A673 (cell line): ENCODE data around the gene SMIM35. TPM values are rescaled to one million over a fixed set of nuclear protein-coding genes. Genes with fewer than 3 reads are reported as not detected.

ENCODE experiments used
- BruUV-seq: library from RNA; stranded (reverse); fragments of 400-500 nt; replicated peaks from 2 replicates; lab custom pipeline; 2021; lab: Mats Ljungman, UMichigan
- CTCF ChIA-PET: fragments of 300-600 bp; sonication (Branson Sonifier 250); formaldehyde crosslinking; loops from one replicate; lab custom pipeline; 2022; ENCODE audit warnings: antibody characterized with exemption; lab: Charles Lee
- POLR2A ChIA-PET: fragments of 300-600 bp; sonication (Branson Sonifier 250); formaldehyde crosslinking; loops from one replicate; lab custom pipeline; 2022; ENCODE audit warnings: antibody characterized with exemption; ENCODE audit not compliant: low non-redundant PET; lab: Charles Lee
- DNase-seq: peaks from one replicate; pipeline ENCODE4 v3.0.0-alpha.2; 2015; ENCODE audit warnings: low spot score
- H3K27ac ChIP-seq: fragments of 200-600 bp; sonication (generic); 2 replicates; pipeline ENCODE4 v1.5.1; 2016; ENCODE audit warnings: mixed run types, low read depth, mild to moderate bottlenecking, mixed read lengths, antibody characterized with exemption, low read length; ENCODE audit not compliant: poor library complexity, severe bottlenecking
- H3K27me3 ChIP-seq: fragments of 200-600 bp; sonication (generic); replicated peaks from 2 replicates; pipeline ENCODE4 v1.6.1; 2017; ENCODE audit warnings: mixed run types, low read depth, mild to moderate bottlenecking, mixed read lengths, antibody characterized with exemption, low read length; ENCODE audit not compliant: insufficient read depth, poor library complexity
- H3K36me3 ChIP-seq: fragments of 200-600 bp; sonication (generic); 2 replicates; pipeline ENCODE4 v1.6.1; 2016; ENCODE audit warnings: mixed run types, mild to moderate bottlenecking, mixed read lengths, antibody characterized with exemption, low read length; ENCODE audit not compliant: insufficient read depth, poor library complexity, severe bottlenecking
- H3K4me1 ChIP-seq: fragments of 200-600 bp; sonication (generic); 2 replicates; pipeline ENCODE4 v1.6.1; 2017; ENCODE audit warnings: mixed run types, mild to moderate bottlenecking, mixed read lengths, antibody characterized with exemption, low read length; ENCODE audit not compliant: insufficient read depth, poor library complexity, severe bottlenecking
- H3K4me3 ChIP-seq: fragments of 200-600 bp; sonication (generic); 2 replicates; pipeline ENCODE4 v1.5.1; 2016; ENCODE audit warnings: low read depth, mixed run types, mild to moderate bottlenecking, mixed read lengths, low read length; ENCODE audit not compliant: poor library complexity, severe bottlenecking
- H3K9me3 ChIP-seq: fragments of 200-600 bp; sonication (generic); 2 replicates; pipeline ENCODE4 v1.6.1; 2016; ENCODE audit warnings: mixed run types, low read depth, mild to moderate bottlenecking, mixed read lengths, antibody characterized with exemption, low read length; ENCODE audit not compliant: poor library complexity, severe bottlenecking
- EZH2 ChIP-seq: fragments of 200-600 bp; sonication (generic); IDR thresholded peaks from 2 replicates; pipeline ENCODE4 v1.6.1; 2017; ENCODE audit warnings: borderline replicate concordance, low read depth, mild to moderate bottlenecking, mixed read lengths, antibody characterized with exemption, low read length; ENCODE audit not compliant: poor library complexity, severe bottlenecking
- intact Hi-C: fragments of 100-400 bp; cut with micrococcal nuclease; formaldehyde crosslinking; loops from one replicate; pipeline ENCODE4 v1.10.0; 2022; ENCODE audit not compliant: unreplicated experiment
- total RNA-seq: library from RNA; stranded (reverse); gene quantifications from 2 replicates; pipeline ENCODE4 v1.2.3, GENCODE V29; 2021
- TF ChIP-seq, protein P1 (sequence below): fragments of 300-800, 200-600 bp; sonication (generic); conservative IDR thresholded peaks from 2 replicates; pipeline ENCODE4 v1.5.1; 2017; ENCODE audit warnings: low read depth, mild to moderate bottlenecking, antibody characterized with exemption, low read length, moderate library complexity, mixed read lengths

The SMIM35 gene
- total RNA-seq, 1 experiment from 2014 or later = not detected

DNA sequence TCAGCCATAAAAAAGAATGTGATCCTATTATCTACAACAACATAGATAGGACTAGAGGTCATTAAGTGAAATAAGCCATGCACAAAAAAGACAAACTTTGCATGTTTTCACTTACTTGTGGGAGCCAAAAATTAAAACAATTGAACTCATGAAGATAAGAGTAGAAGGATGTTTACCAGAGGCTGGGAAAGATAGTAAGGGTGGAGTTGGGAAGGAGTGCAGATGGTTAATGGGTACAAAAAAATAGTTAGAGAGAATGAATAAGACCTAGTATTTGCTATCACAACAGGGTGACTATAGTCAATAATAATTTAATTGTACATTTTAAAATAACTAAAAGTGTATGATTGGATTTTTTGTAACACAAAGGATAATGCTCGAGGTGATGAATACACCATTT, 127.8 kb downstream of the SMIM35 start:
- CTCF ChIA-PET = no interaction called here
- H3K4me1 ChIP-seq = no peaks in the 10 kb centered on the region
- TF ChIP-seq, protein P1, sequence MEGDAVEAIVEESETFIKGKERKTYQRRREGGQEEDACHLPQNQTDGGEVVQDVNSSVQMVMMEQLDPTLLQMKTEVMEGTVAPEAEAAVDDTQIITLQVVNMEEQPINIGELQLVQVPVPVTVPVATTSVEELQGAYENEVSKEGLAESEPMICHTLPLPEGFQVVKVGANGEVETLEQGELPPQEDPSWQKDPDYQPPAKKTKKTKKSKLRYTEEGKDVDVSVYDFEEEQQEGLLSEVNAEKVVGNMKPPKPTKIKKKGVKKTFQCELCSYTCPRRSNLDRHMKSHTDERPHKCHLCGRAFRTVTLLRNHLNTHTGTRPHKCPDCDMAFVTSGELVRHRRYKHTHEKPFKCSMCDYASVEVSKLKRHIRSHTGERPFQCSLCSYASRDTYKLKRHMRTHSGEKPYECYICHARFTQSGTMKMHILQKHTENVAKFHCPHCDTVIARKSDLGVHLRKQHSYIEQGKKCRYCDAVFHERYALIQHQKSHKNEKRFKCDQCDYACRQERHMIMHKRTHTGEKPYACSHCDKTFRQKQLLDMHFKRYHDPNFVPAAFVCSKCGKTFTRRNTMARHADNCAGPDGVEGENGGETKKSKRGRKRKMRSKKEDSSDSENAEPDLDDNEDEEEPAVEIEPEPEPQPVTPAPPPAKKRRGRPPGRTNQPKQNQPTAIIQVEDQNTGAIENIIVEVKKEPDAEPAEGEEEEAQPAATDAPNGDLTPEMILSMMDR = no peak
- no peak for TF ChIP-seq EZH2
- no peak for DNase-seq
- H3K4me3 ChIP-seq = no peak overlapping the region
- peaks cover 24% of the 10 kb centered on the region for H3K27me3 ChIP-seq
- no peaks in the 10 kb centered on the region for H3K9me3 ChIP-seq
- POLR2A ChIA-PET = no interaction called here
- no peaks in the 10 kb centered on the region for H3K36me3 ChIP-seq
- intact Hi-C loops = no loop called here
- no peak overlapping the region for H3K27ac ChIP-seq
- BruUV-seq = no TSS peak

Other genes starting within 250 kb of the SMIM35 start
- gene FXYD6, start 210.3 kb downstream of the SMIM35 start, total RNA-seq = 12.2 and 12.9 TPM in 2 replicates
- gene TMPRSS13, start 157.6 kb downstream of the SMIM35 start, total RNA-seq = not detected in 2 replicates
- not detected in 2 replicates for gene IL10RA, start 100.6 kb downstream of the SMIM35 start, total RNA-seq
- not detected in 2 replicates for gene TMPRSS4, start 9.9 kb downstream of the SMIM35 start, total RNA-seq
- 0.74 and 1.8 TPM in 2 replicates for gene SCN4B, start 65.9 kb upstream of the SMIM35 start, total RNA-seq
- not detected in 2 replicates for gene SCN2B, start 89.7 kb upstream of the SMIM35 start, total RNA-seq
- gene JAML, start 138.0 kb upstream of the SMIM35 start, total RNA-seq = not detected in 2 replicates
- 0.33 and 0.52 TPM in 2 replicates for gene MPZL3, start 165.4 kb upstream of the SMIM35 start, total RNA-seq
- not detected in 2 replicates for gene MPZL2, start 177.3 kb upstream of the SMIM35 start, total RNA-seq
- not detected in 2 replicates for gene CD3E, start 217.8 kb upstream of the SMIM35 start, total RNA-seq